Loucy (cell line): Measurements from ENCODE around the gene HTD2.

Source experiments
- H2AFZ ChIP-seq: fragments of 200-600 bp; sonication (generic); 2 replicates; pipeline ENCODE4 v1.6.0; 2016; ENCODE audit warnings: antibody characterized with exemption, mild to moderate bottlenecking, low read length, moderate library complexity
- H3F3A ChIP-seq: fragments of 200-600 bp; 2 replicates; pipeline ENCODE4 v1.6.0; 2016; ENCODE audit warnings: antibody characterized with exemption, low read depth, mild to moderate bottlenecking
- H3K27me3 ChIP-seq: fragments of 200-600 bp; sonication (generic); 2 replicates; pipeline ENCODE4 v1.6.1; 2014; ENCODE audit warnings: low read length, mild to moderate bottlenecking; ENCODE audit not compliant: insufficient read depth, poor library complexity, severe bottlenecking
- H3K36me3 ChIP-seq: fragments of 200-600 bp; sonication (generic); 2 replicates; pipeline ENCODE4 v1.6.1; 2016; ENCODE audit warnings: low read length; ENCODE audit not compliant: insufficient read depth
- H3K4me1 ChIP-seq: fragments of 200-600 bp; sonication (generic); 2 replicates; pipeline ENCODE4 v1.5.1; 2014; ENCODE audit warnings: low read length, mild to moderate bottlenecking; ENCODE audit not compliant: insufficient read depth, poor library complexity, severe bottlenecking
- H3K4me2 ChIP-seq: fragments of 200-600 bp; sonication (generic); 2 replicates; pipeline ENCODE4 v1.6.0; 2014; ENCODE audit warnings: antibody characterized with exemption, low read length, low read depth, mild to moderate bottlenecking; ENCODE audit not compliant: poor library complexity, severe bottlenecking
- H3K4me3 ChIP-seq: fragments of 200-600 bp; sonication (generic); 2 replicates; pipeline ENCODE4 v1.5.1; 2014; ENCODE audit warnings: low read length, mild to moderate bottlenecking, mixed read lengths; ENCODE audit not compliant: poor library complexity, severe bottlenecking
- H3K79me2 ChIP-seq: fragments of 200-600 bp; sonication (generic); 2 replicates; pipeline ENCODE4 v1.6.1; 2014; ENCODE audit warnings: low read length; ENCODE audit not compliant: insufficient read depth
- H3K9ac ChIP-seq: fragments of 200-600 bp; sonication (generic); 2 replicates; pipeline ENCODE4 v1.6.0; 2014; ENCODE audit warnings: mild to moderate bottlenecking, low read depth, low read length, moderate library complexity; ENCODE audit not compliant: poor library complexity, severe bottlenecking
- H3K9me2 ChIP-seq: fragments of 200-600 bp; sonication (generic); replicated peaks from 2 replicates; pipeline ENCODE4 v1.6.1; 2016; ENCODE audit warnings: low read depth, low read length, mixed read lengths
- H3K9me3 ChIP-seq: fragments of 200-600 bp; sonication (generic); 2 replicates; pipeline ENCODE4 v1.6.1; 2014; ENCODE audit warnings: mild to moderate bottlenecking, antibody characterized with exemption, low read length, low read depth; ENCODE audit not compliant: insufficient read depth
- H4K20me1 ChIP-seq: fragments of 200-600 bp; sonication (generic); 2 replicates; pipeline ENCODE4 v1.6.0; 2014; ENCODE audit warnings: antibody characterized with exemption, low read length, mild to moderate bottlenecking; ENCODE audit not compliant: insufficient read depth, poor library complexity, severe bottlenecking
- CTCF ChIP-seq: fragments of 200-600 bp; sonication (generic); conservative IDR thresholded peaks from 2 replicates; pipeline ENCODE4 v1.5.1; 2014; ENCODE audit warnings: mild to moderate bottlenecking, antibody characterized with exemption, low read length
- EZH2phosphoT487 ChIP-seq: fragments of 200-600 bp; IDR thresholded peaks from 2 replicates; pipeline ENCODE4 v1.6.1; 2018; ENCODE audit warnings: antibody characterized with exemption, mild to moderate bottlenecking, moderate library complexity, borderline replicate concordance

The HTD2 gene

GRCh38 chr3:58308728-58309127 lies 2.4 kb downstream of the HTD2 start:
- Histone ChIP-seq H2AFZ (no peak overlapping the region), H3K4me1 (peaks cover 16% of the 10 kb centered on the region), H3K9me3 (no peaks in the 10 kb centered on the region), H3K9ac (peak overlapping the region; percentile 90), H3K9me2 (no peaks in the 10 kb centered on the region), H3K36me3 (peaks cover 29% of the 10 kb centered on the region; the same call in 1 of the 2 replicates), H3F3A (no peaks in the 10 kb centered on the region), H3K4me3 (peak overlapping the region; percentile 83), H3K79me2 (peaks cover 53% of the 10 kb centered on the region), H3K27me3 (no peaks in the 10 kb centered on the region), H4K20me1 (peaks cover 36% of the 10 kb centered on the region), H3K4me2 (peak overlapping the region; percentile 92)
- TF ChIP-seq CTCF, result no peak
- no peak for TF ChIP-seq EZH2phosphoT487

GRCh38 chr3:58317811-58318210 lies 11.5 kb downstream of the HTD2 start:
- H3K4me3 ChIP-seq, result no peak overlapping the region
- H3K9me2 ChIP-seq, result no peaks in the 10 kb centered on the region
- H3F3A ChIP-seq, result no peaks in the 10 kb centered on the region
- H3K27me3 ChIP-seq, result no peaks in the 10 kb centered on the region
- no peak overlapping the region for H2AFZ ChIP-seq
- H3K9me3 ChIP-seq, result no peaks in the 10 kb centered on the region
- no peaks in the 10 kb centered on the region for H3K4me1 ChIP-seq
- no peak overlapping the region for H3K4me2 ChIP-seq
- H4K20me1 ChIP-seq, result no peaks in the 10 kb centered on the region
- peaks cover 51% of the 10 kb centered on the region; the same call in 1 of the 2 replicates for H3K36me3 ChIP-seq
- H3K79me2 ChIP-seq, result no peaks in the 10 kb centered on the region
- TF ChIP-seq CTCF, result no peak
- no peak for TF ChIP-seq EZH2phosphoT487
- H3K9ac ChIP-seq, result no peak overlapping the region

- Histone ChIP-seq H3K4me3 (no peak overlapping the region), H3K4me2 (no peak overlapping the region), H3K4me1 (peaks cover 13% of the 10 kb centered on the region), H3K9me3 (no peaks in the 10 kb centered on the region), H3K9me2 (no peaks in the 10 kb centered on the region), H3K9ac (no peak overlapping the region), H3F3A (no peaks in the 10 kb centered on the region), H3K79me2 (no peaks in the 10 kb centered on the region), H3K36me3 (peaks cover 23% of the 10 kb centered on the region; the same call in 1 of the 2 replicates), H2AFZ (no peak overlapping the region), H3K27me3 (no peaks in the 10 kb centered on the region), H4K20me1 (no peaks in the 10 kb centered on the region)
- no peak for TF ChIP-seq EZH2phosphoT487
- TF ChIP-seq CTCF, result no peak
Observed at GRCh38 chr3:58321791-58322190, 15.5 kb downstream of the HTD2 start.
